Osteoblast (primary cell): Measurements from ENCODE around the gene BTRC. TPM values are rescaled to one million over a fixed set of nuclear protein-coding genes. Genes with fewer than 3 reads are reported as not detected.

Experiments used
- DNase-seq: peaks from one replicate; pipeline ENCODE4 v3.0.0; 2011; ENCODE audit warnings: low spot score, mixed read lengths; ENCODE audit not compliant: insufficient read length; ENCODE audit errors: missing footprints
- H2AFZ ChIP-seq: 2 replicates; pipeline ENCODE4 v1.6.0; 2011; ENCODE audit warnings: mild to moderate bottlenecking, low read length
- H3K27ac ChIP-seq: 2 replicates; pipeline ENCODE4 v1.5.1; 2011; ENCODE audit warnings: mild to moderate bottlenecking, low read depth, low read length, moderate library complexity
- H3K27me3 ChIP-seq: 2 replicates; pipeline ENCODE4 v1.6.0; 2012; ENCODE audit warnings: mild to moderate bottlenecking, control low read depth, inconsistent platforms, low read length, moderate library complexity; ENCODE audit not compliant: insufficient read depth
- H3K36me3 ChIP-seq: 2 replicates; pipeline ENCODE4 v1.5.1; 2011; ENCODE audit warnings: mild to moderate bottlenecking, low read length, control low read depth, moderate library complexity; ENCODE audit not compliant: insufficient read depth
- H3K4me1 ChIP-seq: 2 replicates; pipeline ENCODE4 v1.5.1; 2011; ENCODE audit warnings: mild to moderate bottlenecking, low read length, control low read depth, moderate library complexity; ENCODE audit not compliant: insufficient read depth
- H3K4me2 ChIP-seq: 2 replicates; pipeline ENCODE4 v1.6.0; 2011; ENCODE audit warnings: mild to moderate bottlenecking, low read length; ENCODE audit not compliant: insufficient read depth
- H3K4me3 ChIP-seq: fragments of 200-600 bp; sonication (generic); 3 replicates; pipeline ENCODE4 v1.5.1; 2012; ENCODE audit warnings: mild to moderate bottlenecking, low read length, inconsistent platforms; ENCODE audit not compliant: insufficient read depth
- H3K79me2 ChIP-seq: 2 replicates; pipeline ENCODE4 v1.6.0; 2012; ENCODE audit warnings: mild to moderate bottlenecking, low read length, control low read depth, inconsistent platforms; ENCODE audit not compliant: insufficient read depth
- H3K9me3 ChIP-seq: 2 replicates; pipeline ENCODE4 v1.5.1; 2011; ENCODE audit warnings: low read depth, low read length, control low read depth
- H4K20me1 ChIP-seq: 2 replicates; pipeline ENCODE4 v1.6.0; 2012; ENCODE audit warnings: mild to moderate bottlenecking, low read length, control low read depth; ENCODE audit not compliant: insufficient read depth
- total RNA-seq: library from RNA; depleted of rRNA; stranded (reverse); fragments of >200 nt; gene quantifications from 2 replicates; pipeline ENCODE4 v1.2.3, GENCODE V29; 2012
- TF ChIP-seq, protein P1 (sequence below): IDR thresholded peaks from 2 replicates; pipeline ENCODE4 v1.5.1; 2011; ENCODE audit warnings: mild to moderate bottlenecking, low read depth, low read length, moderate library complexity; ENCODE audit errors: extremely low read depth

BTRC gene
- total RNA-seq, 1 donor, result 11.2 TPM

- TF ChIP-seq, protein P1, sequence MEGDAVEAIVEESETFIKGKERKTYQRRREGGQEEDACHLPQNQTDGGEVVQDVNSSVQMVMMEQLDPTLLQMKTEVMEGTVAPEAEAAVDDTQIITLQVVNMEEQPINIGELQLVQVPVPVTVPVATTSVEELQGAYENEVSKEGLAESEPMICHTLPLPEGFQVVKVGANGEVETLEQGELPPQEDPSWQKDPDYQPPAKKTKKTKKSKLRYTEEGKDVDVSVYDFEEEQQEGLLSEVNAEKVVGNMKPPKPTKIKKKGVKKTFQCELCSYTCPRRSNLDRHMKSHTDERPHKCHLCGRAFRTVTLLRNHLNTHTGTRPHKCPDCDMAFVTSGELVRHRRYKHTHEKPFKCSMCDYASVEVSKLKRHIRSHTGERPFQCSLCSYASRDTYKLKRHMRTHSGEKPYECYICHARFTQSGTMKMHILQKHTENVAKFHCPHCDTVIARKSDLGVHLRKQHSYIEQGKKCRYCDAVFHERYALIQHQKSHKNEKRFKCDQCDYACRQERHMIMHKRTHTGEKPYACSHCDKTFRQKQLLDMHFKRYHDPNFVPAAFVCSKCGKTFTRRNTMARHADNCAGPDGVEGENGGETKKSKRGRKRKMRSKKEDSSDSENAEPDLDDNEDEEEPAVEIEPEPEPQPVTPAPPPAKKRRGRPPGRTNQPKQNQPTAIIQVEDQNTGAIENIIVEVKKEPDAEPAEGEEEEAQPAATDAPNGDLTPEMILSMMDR, result no peak
- H2AFZ ChIP-seq, result no peak overlapping the region
- DNase-seq, result no peak
- no peaks in the 10 kb centered on the region for H4K20me1 ChIP-seq
- no peaks in the 10 kb centered on the region for H3K79me2 ChIP-seq
- no peaks in the 10 kb centered on the region for H3K36me3 ChIP-seq
- H3K27me3 ChIP-seq, result peaks cover 45% of the 10 kb centered on the region
- H3K4me1 ChIP-seq, result no peaks in the 10 kb centered on the region
- H3K4me2 ChIP-seq, result no peak overlapping the region
- no peaks in the 10 kb centered on the region for H3K9me3 ChIP-seq
- H3K4me3 ChIP-seq, result peak overlapping the region; percentile 5
- no peak overlapping the region for H3K27ac ChIP-seq
Measured at GRCh38 chr10:101310529-101311184, 43.3 kb upstream of the BTRC start.

DNA sequence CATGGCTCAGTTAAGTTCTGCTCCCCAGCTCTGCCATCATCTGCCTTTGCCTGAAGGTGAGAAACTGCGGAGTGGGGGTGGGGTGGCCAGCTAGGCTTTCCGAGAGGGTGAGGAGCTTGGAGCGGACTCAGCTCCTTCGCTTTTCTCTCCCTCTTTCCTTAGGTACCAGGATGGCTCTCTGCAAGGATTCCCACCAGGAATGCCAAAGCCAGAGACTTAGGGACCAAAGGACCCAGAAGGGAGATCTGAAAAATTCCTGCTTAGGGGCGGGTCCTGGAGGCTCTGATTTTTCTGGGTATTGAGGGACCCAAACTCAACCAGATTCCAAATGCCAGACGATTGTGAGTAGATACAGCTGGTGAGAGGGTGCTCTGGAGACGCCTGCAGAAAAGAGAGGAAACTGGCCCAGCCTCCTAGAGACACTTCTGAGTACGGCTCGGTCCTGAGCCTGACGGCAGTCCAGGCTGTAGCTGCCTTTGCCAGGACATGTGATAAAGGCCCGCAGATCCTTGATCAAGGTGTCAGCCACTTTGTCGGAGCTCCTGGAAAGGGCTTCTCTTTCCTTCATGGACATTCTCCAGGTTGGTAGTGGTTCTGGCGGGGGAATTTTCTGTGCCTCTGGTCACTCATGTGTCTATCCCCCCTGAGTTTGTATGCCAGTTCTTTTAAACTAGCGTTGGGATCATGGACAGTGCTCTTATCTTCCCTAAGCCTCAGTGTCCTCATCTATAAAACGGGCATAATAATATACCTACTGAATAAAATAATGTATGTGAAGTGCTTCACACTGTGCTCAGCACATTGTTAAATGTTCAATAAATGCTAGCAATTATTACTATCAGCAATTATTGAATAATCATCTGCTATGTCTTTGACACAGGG is 42.5 kb upstream of the BTRC start:
- peak; percentile 78 for DNase-seq
- Histone ChIP-seq H3K4me1 (no peaks in the 10 kb centered on the region), H3K4me2 (no peak overlapping the region), H3K27ac (no peak overlapping the region), H3K79me2 (no peaks in the 10 kb centered on the region), H2AFZ (no peak overlapping the region), H3K4me3 (no peak overlapping the region), H3K9me3 (no peaks in the 10 kb centered on the region), H3K36me3 (no peaks in the 10 kb centered on the region), H4K20me1 (no peaks in the 10 kb centered on the region), H3K27me3 (peaks cover 38% of the 10 kb centered on the region)
- TF ChIP-seq, protein P1, result no peak

DNA sequence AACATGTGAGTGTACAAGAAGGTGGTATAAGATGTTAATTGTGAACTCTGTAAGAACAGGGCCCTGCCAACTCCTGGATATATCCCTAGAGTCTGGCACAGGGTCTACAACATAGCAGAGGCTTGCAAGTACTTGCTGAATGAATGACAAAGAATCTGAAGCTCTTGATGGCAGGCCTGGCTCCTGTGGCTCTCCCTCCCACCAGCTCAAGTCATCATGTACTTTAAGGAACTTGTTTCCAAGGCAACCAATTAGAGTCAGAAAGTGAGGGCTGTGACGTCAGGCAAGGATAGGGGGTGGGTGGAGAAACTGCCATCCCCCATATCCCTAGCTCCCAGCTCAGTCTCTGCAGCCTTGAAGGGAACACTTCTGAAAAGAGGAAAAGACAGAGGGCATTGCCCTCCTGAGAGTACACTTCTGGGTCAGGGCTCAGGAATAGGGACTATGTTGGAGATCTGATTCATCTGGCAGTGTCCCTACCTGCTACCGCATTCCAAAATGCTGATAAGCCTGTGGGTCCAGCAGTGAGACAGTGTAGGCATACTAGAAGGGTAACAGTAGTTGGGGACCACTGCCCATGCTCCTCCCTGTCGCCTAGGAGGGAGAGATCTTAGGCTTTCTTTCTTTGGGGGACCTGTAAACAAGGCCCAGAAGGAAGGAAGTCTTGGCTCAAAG is 34.6 kb upstream of the BTRC start:
- Histone ChIP-seq H3K4me2 (no peak overlapping the region), H3K36me3 (no peaks in the 10 kb centered on the region), H3K4me1 (no peaks in the 10 kb centered on the region), H3K27ac (no peak overlapping the region), H4K20me1 (no peaks in the 10 kb centered on the region), H3K79me2 (no peaks in the 10 kb centered on the region), H3K9me3 (no peaks in the 10 kb centered on the region), H3K27me3 (peaks cover 27% of the 10 kb centered on the region), H3K4me3 (no peak overlapping the region), H2AFZ (no peak overlapping the region)
- TF ChIP-seq, protein P1, result no peak
- peak; percentile 73 for DNase-seq
